ENCODE measurements around the gene PLEKHG7.
"Not testable (repeated sequence)": the region's sequence is repeated elsewhere in the genome, so short reads cannot be mapped to it uniquely, and the experiment has no call there.

Gene PLEKHG7

GRCh38 chr12:92702754-92703679 lies at the start of gene PLEKHG7:
TSS of gene PLEKHG7 (plus strand) at chr12:92702989. CDS start at chr12:92706632, 3,643 bp downstream.
- no peak for DNase-seq (ENCODE audit: low spot score)

GRCh38 chr12:92654256-92654655 lies 48.5 kb upstream of the PLEKHG7 start:
- DNase-seq (ENCODE audit: low spot score): not testable (repeated sequence)

GRCh38 chr12:92654929-92655328 lies 47.9 kb upstream of the PLEKHG7 start:
- no peak for DNase-seq (ENCODE audit: low spot score)

- DNase-seq (ENCODE audit: low spot score): no peak
Measured at GRCh38 chr12:92656911-92657310, 45.9 kb upstream of the PLEKHG7 start.

- DNase-seq (ENCODE audit: low spot score): no peak
Measured at GRCh38 chr12:92657770-92658169, 45.0 kb upstream of the PLEKHG7 start.

GRCh38 chr12:92658611-92659010 lies 44.2 kb upstream of the PLEKHG7 start:
- DNase-seq (ENCODE audit: low spot score): no peak

- DNase-seq (ENCODE audit: low spot score): no peak
Measured at GRCh38 chr12:92661269-92661668, 41.5 kb upstream of the PLEKHG7 start.

- no peak for DNase-seq (ENCODE audit: low spot score)
Measured at GRCh38 chr12:92665496-92665895, 37.3 kb upstream of the PLEKHG7 start.

- no peak for DNase-seq (ENCODE audit: low spot score)
Measured at GRCh38 chr12:92668739-92669138, 34.0 kb upstream of the PLEKHG7 start.

- not testable (repeated sequence) for DNase-seq (ENCODE audit: low spot score)
Measured at GRCh38 chr12:92671524-92671923, 31.3 kb upstream of the PLEKHG7 start.

GRCh38 chr12:92673756-92674155 lies 29.0 kb upstream of the PLEKHG7 start:
- no peak for DNase-seq (ENCODE audit: low spot score)

- DNase-seq (ENCODE audit: low spot score): no peak
Measured at GRCh38 chr12:92674500-92674899, 28.3 kb upstream of the PLEKHG7 start.

GRCh38 chr12:92675092-92675865 lies 27.5 kb upstream of the PLEKHG7 start:
- DNase-seq (ENCODE audit: low spot score): no peak

- no peak for DNase-seq (ENCODE audit: low spot score)
Measured at GRCh38 chr12:92676710-92677109, 26.1 kb upstream of the PLEKHG7 start.

GRCh38 chr12:92690601-92691000 lies 12.2 kb upstream of the PLEKHG7 start:
- DNase-seq (ENCODE audit: low spot score): no peak

- DNase-seq (ENCODE audit: low spot score): no peak
Measured at GRCh38 chr12:92695056-92695455, 7.7 kb upstream of the PLEKHG7 start.

GRCh38 chr12:92695577-92695976 lies 7.2 kb upstream of the PLEKHG7 start:
- no peak for DNase-seq (ENCODE audit: low spot score)

GRCh38 chr12:92696216-92696615 lies 6.6 kb upstream of the PLEKHG7 start:
- DNase-seq (ENCODE audit: low spot score): no peak

GRCh38 chr12:92698474-92698873 lies 4.3 kb upstream of the PLEKHG7 start:
- no peak for DNase-seq (ENCODE audit: low spot score)

GRCh38 chr12:92701441-92701840 lies 1.3 kb upstream of the PLEKHG7 start:
- DNase-seq (ENCODE audit: low spot score): no peak

GRCh38 chr12:92703786-92704185 lies 997 bp downstream of the PLEKHG7 start:
- DNase-seq (ENCODE audit: low spot score): no peak

- no peak for DNase-seq (ENCODE audit: low spot score)
Measured at GRCh38 chr12:92706594-92706993, 3.8 kb downstream of the PLEKHG7 start.

- DNase-seq (ENCODE audit: low spot score): no peak
Measured at GRCh38 chr12:92707926-92708325, 5.1 kb downstream of the PLEKHG7 start.

All from kidney capillary endothelial cell (primary cell).